WTC11 (cell line): ENCODE results near the gene CARMIL1. TPM values are rescaled to one million over a fixed set of nuclear protein-coding genes. Genes with fewer than 3 reads are reported as not detected.

Experiments
- ATAC-seq: fragments of 200-7000 bp; cut with Tn5 transposase; 2 replicates; pipeline ENCODE4 v1.10.0; 2021; ENCODE audit warnings: mild to moderate bottlenecking, moderate library complexity
- CTCF ChIA-PET: fragments of 300-600 bp; sonication (Branson Sonifier 250); formaldehyde crosslinking; loops from one replicate; lab custom pipeline; 2021; ENCODE audit warnings: antibody characterized with exemption; lab: Charles Lee
- POLR2A ChIA-PET: fragments of 350-600 bp; sonication (Branson Sonifier 250); formaldehyde crosslinking; loops from one replicate; lab custom pipeline; 2021; ENCODE audit warnings: antibody characterized with exemption; lab: Charles Lee
- DNase-seq: peaks from one replicate; pipeline ENCODE4 v3.0.0; 2021; ENCODE audit warnings: low spot score
- H3K27ac Mint-ChIP-seq: 2 replicates; pipeline ENCODE4 v1.8.0; 2021; ENCODE audit warnings: mixed read lengths
- H3K27me3 Mint-ChIP-seq: 2 replicates; pipeline ENCODE4 v1.8.0; 2021; ENCODE audit warnings: low read depth, mild to moderate bottlenecking, moderate library complexity, mixed read lengths
- H3K36me3 Mint-ChIP-seq: 2 replicates; pipeline ENCODE4 v1.8.0; 2021; ENCODE audit warnings: mixed read lengths
- H3K4me1 Mint-ChIP-seq: 2 replicates; pipeline ENCODE4 v1.8.0; 2022; ENCODE audit warnings: mixed read lengths
- H3K4me3 Mint-ChIP-seq: 2 replicates; pipeline ENCODE4 v1.8.0; 2021; ENCODE audit warnings: mild to moderate bottlenecking, moderate library complexity, mixed read lengths
- H3K9me3 Mint-ChIP-seq: 2 replicates; pipeline ENCODE4 v1.8.0; 2021; ENCODE audit warnings: mixed read lengths
- ATF1 ChIP-seq: sonication (generic); formaldehyde crosslinking; IDR thresholded peaks from 2 replicates; pipeline ENCODE4 v1.8.1; 2023; ENCODE audit warnings: mild to moderate bottlenecking, moderate library complexity, missing genetic modification reagents
- ATF3 ChIP-seq: sonication (generic); formaldehyde crosslinking; conservative IDR thresholded peaks from 2 replicates; pipeline ENCODE4 v1.8.1; 2022; ENCODE audit warnings: mild to moderate bottlenecking, missing genetic modification reagents
- CBFB ChIP-seq: sonication (generic); formaldehyde crosslinking; IDR thresholded peaks from 2 replicates; pipeline ENCODE4 v1.8.1; 2022; ENCODE audit warnings: mild to moderate bottlenecking, low read depth, missing genetic modification reagents
- CREB1 ChIP-seq: sonication (generic); formaldehyde crosslinking; IDR thresholded peaks from 2 replicates; pipeline ENCODE4 v1.8.0; 2023; ENCODE audit warnings: mild to moderate bottlenecking, missing genetic modification reagents
- ERG ChIP-seq: fragments of 250-450 bp; sonication (Bioruptor Pico); IDR thresholded peaks from 2 replicates; pipeline ENCODE4 v1.8.0; 2021; ENCODE audit warnings: mild to moderate bottlenecking
- ESRRA ChIP-seq: sonication (generic); formaldehyde crosslinking; IDR thresholded peaks from 2 replicates; pipeline ENCODE4 v1.8.1; 2022; ENCODE audit warnings: mild to moderate bottlenecking, missing genetic modification reagents, borderline replicate concordance
- GTF2I ChIP-seq: fragments of 250-450 bp; sonication (Bioruptor Pico); conservative IDR thresholded peaks from 2 replicates; pipeline ENCODE4 v1.4.0; 2021; ENCODE audit warnings: mild to moderate bottlenecking
- JAZF1 ChIP-seq: fragments of 250-450 bp; sonication (Bioruptor Pico); IDR thresholded peaks from 2 replicates; pipeline ENCODE4 v1.9.0; 2021; ENCODE audit warnings: moderate library complexity, mild to moderate bottlenecking, inconsistent platforms
- MYBL2 ChIP-seq: sonication (generic); formaldehyde crosslinking; IDR thresholded peaks from 2 replicates; pipeline ENCODE4 v1.8.1; 2023; ENCODE audit warnings: mild to moderate bottlenecking, moderate library complexity, missing genetic modification reagents
- NFE2L1 ChIP-seq: sonication (generic); formaldehyde crosslinking; IDR thresholded peaks from 2 replicates; pipeline ENCODE4 v1.8.1; 2023; ENCODE audit warnings: missing genetic modification reagents
- PREB ChIP-seq: sonication (generic); formaldehyde crosslinking; IDR thresholded peaks from 2 replicates; pipeline ENCODE4 v1.8.1; 2022; ENCODE audit warnings: mild to moderate bottlenecking, missing genetic modification reagents, moderate library complexity, borderline replicate concordance
- RELA ChIP-seq: sonication (generic); formaldehyde crosslinking; IDR thresholded peaks from 2 replicates; pipeline ENCODE4 v1.8.1; 2022; ENCODE audit warnings: missing genetic modification reagents, mild to moderate bottlenecking, borderline replicate concordance
- TEAD4 ChIP-seq: sonication (generic); formaldehyde crosslinking; IDR thresholded peaks from 2 replicates; pipeline ENCODE4 v1.8.0; 2022; ENCODE audit warnings: mild to moderate bottlenecking, missing genetic modification reagents
- ZNF219 ChIP-seq: sonication (generic); formaldehyde crosslinking; IDR thresholded peaks from 2 replicates; pipeline ENCODE4 v1.8.0; 2023; ENCODE audit warnings: missing genetic modification reagents, mild to moderate bottlenecking, borderline replicate concordance
- ZNF232 ChIP-seq: sonication (generic); formaldehyde crosslinking; IDR thresholded peaks from 2 replicates; pipeline ENCODE4 v1.8.0; 2022; ENCODE audit warnings: mild to moderate bottlenecking, missing genetic modification reagents
- ZNF416 ChIP-seq: fragments of 250-450 bp; sonication (Bioruptor Pico); IDR thresholded peaks from 2 replicates; pipeline ENCODE4 v1.9.0; 2021; ENCODE audit warnings: mild to moderate bottlenecking, inconsistent platforms
- ZNF425 ChIP-seq: fragments of 250-450 bp; sonication (Bioruptor Pico); conservative IDR thresholded peaks from 2 replicates; pipeline ENCODE4 v1.9.0; 2021; ENCODE audit warnings: mild to moderate bottlenecking
- ZSCAN18 ChIP-seq: fragments of 250-450 bp; sonication (Bioruptor Pico); IDR thresholded peaks from 2 replicates; pipeline ENCODE4 v2.1.2; 2022; ENCODE audit warnings: mild to moderate bottlenecking, moderate library complexity
- total RNA-seq: library from RNA; stranded (reverse); gene quantifications from 3 replicates; pipeline ENCODE4 v1.2.3, GENCODE V29; 2021

The CARMIL1 gene
- total RNA-seq, 1 experiment from 2014 or later: 36.2 TPM

- POLR2A ChIA-PET: no interaction called here
- H3K36me3 Mint-ChIP-seq: peaks cover 3% of the 10 kb centered on the region
- no peak for TF ChIP-seq RELA (CRISPR knock-in tag)
- TF ChIP-seq ZNF425: no peak
- TF ChIP-seq ERG (CRISPR knock-in tag): no peak
- no peak for TF ChIP-seq TEAD4 (CRISPR knock-in tag)
- TF ChIP-seq NFE2L1 (CRISPR knock-in tag): no peak
- no peak for TF ChIP-seq GTF2I
- no peak for TF ChIP-seq JAZF1 (CRISPR knock-in tag)
- TF ChIP-seq ZNF232 (CRISPR knock-in tag): no peak
- no peak for TF ChIP-seq PREB (CRISPR knock-in tag)
- no peak for TF ChIP-seq CREB1
- TF ChIP-seq ZSCAN18: no peak
These were observed 224.5 kb downstream of the CARMIL1 start for GRCh38 chr6:25503686-25504085.

GRCh38 chr6:25504661-25505060 is 225.5 kb downstream of the CARMIL1 start:
- ATAC-seq (no peak), DNase-seq (no peak)
- Mint-ChIP-seq H3K36me3 (peaks cover 3% of the 10 kb centered on the region), H3K4me1 (peaks cover 21% of the 10 kb centered on the region), H3K27ac (no peak overlapping the region), H3K9me3 (no peaks in the 10 kb centered on the region), H3K27me3 (no peaks in the 10 kb centered on the region), H3K4me3 (no peak overlapping the region)
- ChIA-PET CTCF (interaction anchor here (1.1 to 2.9 kb wide), 3 partner anchors 14 to 281 kb away, joined by 4 to 14 read pairs (median 4); no protein-coding TSS in a partner anchor), POLR2A (no interaction called here)
- TF ChIP-seq ATF1 (CRISPR knock-in tag): no peak
- TF ChIP-seq MYBL2 (CRISPR knock-in tag): no peak
- no peak for TF ChIP-seq ERG (CRISPR knock-in tag)
- TF ChIP-seq ZNF219: no peak
- TF ChIP-seq ESRRA (CRISPR knock-in tag): no peak
- no peak for TF ChIP-seq CBFB (CRISPR knock-in tag)
- TF ChIP-seq ZNF416: no peak
- no peak for TF ChIP-seq ATF3 (CRISPR knock-in tag)

More at GRCh38 chr6:25503686-25504085, 224.5 kb downstream of the CARMIL1 start:
- Mint-ChIP-seq H3K4me1 (peaks cover 29% of the 10 kb centered on the region), H3K27ac (no peak overlapping the region), H3K27me3 (no peaks in the 10 kb centered on the region), H3K9me3 (no peaks in the 10 kb centered on the region), H3K4me3 (no peak overlapping the region)
- CTCF ChIA-PET: interaction anchor here (1.2 to 2.9 kb wide), 3 partner anchors 14 to 53 kb away, joined by 3 to 14 read pairs (median 4); no protein-coding TSS in a partner anchor
- ATAC-seq (no peak), DNase-seq (no peak)
